ENCODE results near the gene CDHR3.

CDHR3 gene, protein sequence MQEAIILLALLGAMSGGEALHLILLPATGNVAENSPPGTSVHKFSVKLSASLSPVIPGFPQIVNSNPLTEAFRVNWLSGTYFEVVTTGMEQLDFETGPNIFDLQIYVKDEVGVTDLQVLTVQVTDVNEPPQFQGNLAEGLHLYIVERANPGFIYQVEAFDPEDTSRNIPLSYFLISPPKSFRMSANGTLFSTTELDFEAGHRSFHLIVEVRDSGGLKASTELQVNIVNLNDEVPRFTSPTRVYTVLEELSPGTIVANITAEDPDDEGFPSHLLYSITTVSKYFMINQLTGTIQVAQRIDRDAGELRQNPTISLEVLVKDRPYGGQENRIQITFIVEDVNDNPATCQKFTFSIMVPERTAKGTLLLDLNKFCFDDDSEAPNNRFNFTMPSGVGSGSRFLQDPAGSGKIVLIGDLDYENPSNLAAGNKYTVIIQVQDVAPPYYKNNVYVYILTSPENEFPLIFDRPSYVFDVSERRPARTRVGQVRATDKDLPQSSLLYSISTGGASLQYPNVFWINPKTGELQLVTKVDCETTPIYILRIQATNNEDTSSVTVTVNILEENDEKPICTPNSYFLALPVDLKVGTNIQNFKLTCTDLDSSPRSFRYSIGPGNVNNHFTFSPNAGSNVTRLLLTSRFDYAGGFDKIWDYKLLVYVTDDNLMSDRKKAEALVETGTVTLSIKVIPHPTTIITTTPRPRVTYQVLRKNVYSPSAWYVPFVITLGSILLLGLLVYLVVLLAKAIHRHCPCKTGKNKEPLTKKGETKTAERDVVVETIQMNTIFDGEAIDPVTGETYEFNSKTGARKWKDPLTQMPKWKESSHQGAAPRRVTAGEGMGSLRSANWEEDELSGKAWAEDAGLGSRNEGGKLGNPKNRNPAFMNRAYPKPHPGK

DNA sequence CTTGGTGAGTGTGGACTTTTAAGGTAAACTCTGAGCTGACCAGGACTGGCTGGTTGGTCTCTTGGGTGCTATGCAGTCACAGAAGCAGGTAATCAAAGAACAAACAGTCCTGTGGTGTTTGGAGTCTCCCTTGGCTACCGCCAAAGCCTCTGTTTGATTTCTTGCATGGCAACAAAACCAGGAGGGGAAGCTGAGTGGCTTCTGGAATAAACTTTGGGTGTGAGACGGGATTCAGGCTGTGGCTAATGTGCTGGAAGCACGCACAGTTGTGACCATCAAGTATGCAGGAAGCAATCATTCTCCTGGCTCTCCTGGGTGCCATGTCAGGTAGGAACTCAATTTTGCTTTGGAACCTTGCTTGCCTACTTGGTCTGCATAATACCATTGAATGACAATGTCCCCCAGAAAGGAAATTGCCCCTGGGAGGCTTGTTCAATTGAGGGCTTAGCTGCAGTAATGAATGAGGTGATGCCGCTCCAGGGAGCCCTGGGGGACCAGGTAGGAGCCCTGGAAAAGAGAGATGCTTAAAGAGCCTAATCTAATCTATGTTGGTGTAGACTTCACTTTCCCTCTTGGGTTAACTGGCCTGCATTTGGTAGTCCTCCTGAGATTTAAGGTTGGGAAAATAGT lies at the start of gene CDHR3:
TSS of gene CDHR3 (plus strand) at position 227 of the 630 bp plus-strand sequence. CDS start at position 282, 55 bp downstream.
- Histone ChIP-seq H3K9me3 (ENCODE audit: low read length) (no peaks in the 10 kb centered on the region), H3K4me3 (ENCODE audit: low read length) (no peak within 1 kb of the TSS)

DNA sequence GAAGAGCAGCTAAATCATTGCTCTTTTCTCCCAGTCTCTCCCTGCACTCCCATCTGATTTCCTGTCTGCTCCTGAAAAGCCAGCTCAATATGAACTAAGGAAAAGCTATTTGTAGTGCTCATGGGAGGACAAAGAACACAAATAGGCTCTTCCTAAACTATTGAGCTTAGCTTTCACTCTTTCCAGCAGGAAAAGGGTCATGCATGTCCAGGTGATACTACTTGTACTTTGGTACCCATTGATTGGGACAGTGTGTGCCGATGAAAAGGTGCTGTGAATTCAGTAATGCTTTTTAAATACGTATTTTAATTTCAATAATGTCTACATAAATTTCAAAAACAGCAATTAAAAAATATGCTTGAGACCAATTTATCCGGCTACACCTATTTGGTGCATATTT lies 49.1 kb upstream of the CDHR3 start:
- Histone ChIP-seq H3K27me3 (ENCODE audit: insufficient read depth, low read length) (no peaks in the 10 kb centered on the region), H3K9me3 (ENCODE audit: low read length) (peaks cover 11% of the 10 kb centered on the region), H3K4me3 (ENCODE audit: low read length) (no peak overlapping the region), H2AFZ (ENCODE audit: low read depth, low read length) (no peak overlapping the region), H3K36me3 (ENCODE audit: insufficient read depth, low read length) (peaks cover 5% of the 10 kb centered on the region), H3K4me1 (ENCODE audit: insufficient read depth, low read length) (no peaks in the 10 kb centered on the region)

More for the DNA sequence above, at the start of gene CDHR3:
- H3K36me3 ChIP-seq (ENCODE audit: insufficient read depth, low read length): no peaks in the 10 kb centered on the region
- H3K4me1 ChIP-seq (ENCODE audit: insufficient read depth, low read length): no peaks in the 10 kb centered on the region
- no peak within 1 kb of the TSS for H2AFZ ChIP-seq (ENCODE audit: low read depth, low read length)
- H3K27me3 ChIP-seq (ENCODE audit: insufficient read depth, low read length): no peaks in the 10 kb centered on the region

DNA sequence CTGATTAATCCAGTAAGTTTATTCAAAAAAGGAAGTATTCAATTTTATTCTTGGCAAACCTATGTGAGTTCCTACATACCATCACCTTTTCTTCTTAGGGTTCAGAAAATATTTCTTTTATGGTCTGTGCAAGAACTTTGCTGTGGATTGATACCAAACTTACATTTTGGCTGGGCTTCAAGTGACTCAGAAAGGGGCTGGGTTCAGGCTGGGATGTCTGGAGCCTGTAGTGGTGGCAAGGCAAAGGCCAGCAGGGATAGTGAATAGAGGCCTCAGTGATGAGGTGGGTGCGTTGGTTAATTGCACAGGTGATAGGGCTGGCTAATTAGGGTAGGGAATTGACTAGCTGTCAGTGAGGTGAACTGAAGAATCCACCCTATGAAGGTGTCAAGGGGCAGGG lies 46.5 kb upstream of the CDHR3 start:
- Histone ChIP-seq H3K27me3 (ENCODE audit: insufficient read depth, low read length) (no peaks in the 10 kb centered on the region), H3K36me3 (ENCODE audit: insufficient read depth, low read length) (peaks cover 5% of the 10 kb centered on the region), H3K4me3 (ENCODE audit: low read length) (no peak overlapping the region), H3K9me3 (ENCODE audit: low read length) (no peaks in the 10 kb centered on the region), H3K4me1 (ENCODE audit: insufficient read depth, low read length) (no peaks in the 10 kb centered on the region), H2AFZ (ENCODE audit: low read depth, low read length) (no peak overlapping the region)

DNA sequence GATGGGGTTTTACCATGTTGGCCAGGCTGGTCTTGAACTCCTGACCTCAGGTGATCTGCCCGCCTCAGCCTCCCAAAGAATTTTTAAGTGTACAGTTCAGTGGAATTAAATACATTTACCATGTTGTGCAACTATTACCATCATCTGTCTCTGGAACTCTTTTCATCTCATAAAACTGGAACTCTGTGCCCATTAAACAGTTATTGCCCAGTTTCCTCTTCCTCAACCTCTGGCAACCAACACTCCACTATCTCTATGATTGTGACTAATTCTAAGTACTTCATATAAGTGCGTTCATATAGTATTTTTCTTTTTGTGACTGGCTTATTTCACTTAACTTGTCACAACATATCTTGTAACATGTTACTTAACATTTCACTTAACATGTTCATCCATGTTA lies 45.4 kb upstream of the CDHR3 start:
- Histone ChIP-seq H3K9me3 (ENCODE audit: low read length) (peaks cover 3% of the 10 kb centered on the region), H2AFZ (ENCODE audit: low read depth, low read length) (no peak overlapping the region), H3K4me1 (ENCODE audit: insufficient read depth, low read length) (no peaks in the 10 kb centered on the region), H3K4me3 (ENCODE audit: low read length) (no peak overlapping the region), H3K27me3 (ENCODE audit: insufficient read depth, low read length) (no peaks in the 10 kb centered on the region), H3K36me3 (ENCODE audit: insufficient read depth, low read length) (peaks cover 5% of the 10 kb centered on the region)

DNA sequence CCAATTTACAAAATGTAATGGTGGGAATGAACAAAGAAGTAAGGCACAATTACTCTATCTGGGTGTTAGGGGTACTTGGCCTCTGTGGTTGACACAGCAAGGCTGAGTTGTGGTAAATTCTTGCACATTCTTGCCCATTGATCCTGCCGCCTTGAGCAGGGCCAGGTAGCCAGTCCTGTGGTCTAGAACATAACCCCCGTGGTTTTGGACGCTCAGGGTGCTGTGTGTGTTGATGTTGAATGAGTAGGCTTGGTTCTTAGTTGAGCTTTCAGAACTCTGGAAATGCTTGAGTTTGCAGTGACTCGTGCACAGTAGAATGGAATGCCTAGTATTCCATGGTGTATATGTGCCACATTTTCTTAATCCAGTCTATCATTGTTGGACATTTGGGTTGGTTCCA lies 42.3 kb upstream of the CDHR3 start:
- Histone ChIP-seq H3K27me3 (ENCODE audit: insufficient read depth, low read length) (no peaks in the 10 kb centered on the region), H2AFZ (ENCODE audit: low read depth, low read length) (no peak overlapping the region), H3K9me3 (ENCODE audit: low read length) (peaks cover 6% of the 10 kb centered on the region), H3K4me3 (ENCODE audit: low read length) (no peak overlapping the region), H3K36me3 (ENCODE audit: insufficient read depth, low read length) (no peaks in the 10 kb centered on the region), H3K4me1 (ENCODE audit: insufficient read depth, low read length) (no peaks in the 10 kb centered on the region)

DNA sequence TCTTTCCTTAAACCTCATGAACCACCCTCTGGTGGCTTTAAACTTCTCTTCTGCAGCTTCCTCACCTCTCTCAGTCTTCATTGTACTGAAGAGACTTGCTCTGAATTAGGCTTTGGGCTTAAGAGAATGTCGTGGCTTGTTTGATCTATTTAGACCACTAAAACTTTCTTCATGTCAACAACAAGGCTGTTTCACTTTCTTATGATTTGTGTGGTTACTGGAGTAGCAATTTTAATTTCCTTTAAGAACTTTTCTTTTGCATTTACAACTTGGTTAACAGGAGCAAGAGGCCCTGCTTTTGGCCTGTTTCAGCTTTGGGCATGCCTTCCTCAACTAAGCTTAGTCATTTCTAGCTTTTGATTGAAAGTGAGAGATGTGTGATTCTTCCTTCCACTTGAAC lies 38.1 kb upstream of the CDHR3 start:
- no peaks in the 10 kb centered on the region for H3K36me3 ChIP-seq (ENCODE audit: insufficient read depth, low read length)
- no peaks in the 10 kb centered on the region for H3K4me1 ChIP-seq (ENCODE audit: insufficient read depth, low read length)
- H3K27me3 ChIP-seq (ENCODE audit: insufficient read depth, low read length): no peaks in the 10 kb centered on the region
- H2AFZ ChIP-seq (ENCODE audit: low read depth, low read length): no peak overlapping the region
- H3K9me3 ChIP-seq (ENCODE audit: low read length): peaks cover 6% of the 10 kb centered on the region
- H3K4me3 ChIP-seq (ENCODE audit: low read length): no peak overlapping the region

DNA sequence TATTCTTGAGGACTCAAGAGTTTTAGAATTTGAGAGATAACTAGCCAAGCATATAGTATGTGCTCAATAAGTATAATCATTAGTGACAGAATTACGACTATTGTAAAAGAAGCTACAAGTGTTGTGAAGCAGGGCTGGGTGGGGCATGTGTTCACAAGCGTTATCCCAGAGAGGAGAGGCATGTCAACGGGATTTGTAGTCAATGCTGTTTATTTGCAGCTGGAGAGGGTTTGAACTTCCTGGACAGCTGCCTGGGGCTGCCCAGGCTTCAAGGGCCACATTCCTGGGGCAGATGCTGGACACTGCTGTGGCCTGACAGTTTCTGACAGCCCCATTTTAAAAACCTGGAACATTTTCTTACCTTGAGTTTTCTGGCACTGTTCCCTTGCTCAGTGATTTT lies 36.9 kb upstream of the CDHR3 start:
- Histone ChIP-seq H3K9me3 (ENCODE audit: low read length) (peaks cover 6% of the 10 kb centered on the region), H3K4me3 (ENCODE audit: low read length) (no peak overlapping the region), H2AFZ (ENCODE audit: low read depth, low read length) (no peak overlapping the region), H3K27me3 (ENCODE audit: insufficient read depth, low read length) (no peaks in the 10 kb centered on the region), H3K4me1 (ENCODE audit: insufficient read depth, low read length) (no peaks in the 10 kb centered on the region), H3K36me3 (ENCODE audit: insufficient read depth, low read length) (no peaks in the 10 kb centered on the region)

DNA sequence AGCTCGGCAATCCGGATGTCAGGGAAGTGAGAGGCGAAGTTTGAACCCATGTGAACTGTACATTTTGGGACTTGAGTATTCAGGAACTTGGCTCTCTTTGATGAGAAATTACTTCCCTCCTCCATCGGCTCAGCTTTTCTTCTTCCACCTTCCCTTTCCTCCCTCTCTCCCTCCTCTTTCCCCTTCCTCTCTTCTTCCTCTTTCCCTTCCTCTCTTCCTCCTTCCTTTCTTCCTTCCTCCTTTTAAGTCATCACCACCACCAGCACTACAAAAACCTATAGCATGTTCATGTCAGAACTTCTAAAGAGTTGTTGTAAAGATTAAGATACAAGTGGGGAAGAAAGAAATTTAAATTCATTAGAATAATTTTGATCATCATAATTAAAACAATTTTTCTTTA lies 31.9 kb upstream of the CDHR3 start:
- Histone ChIP-seq H3K4me3 (ENCODE audit: low read length) (no peak overlapping the region), H3K4me1 (ENCODE audit: insufficient read depth, low read length) (no peaks in the 10 kb centered on the region), H2AFZ (ENCODE audit: low read depth, low read length) (no peak overlapping the region), H3K36me3 (ENCODE audit: insufficient read depth, low read length) (no peaks in the 10 kb centered on the region), H3K9me3 (ENCODE audit: low read length) (no peaks in the 10 kb centered on the region), H3K27me3 (ENCODE audit: insufficient read depth, low read length) (no peaks in the 10 kb centered on the region)

DNA sequence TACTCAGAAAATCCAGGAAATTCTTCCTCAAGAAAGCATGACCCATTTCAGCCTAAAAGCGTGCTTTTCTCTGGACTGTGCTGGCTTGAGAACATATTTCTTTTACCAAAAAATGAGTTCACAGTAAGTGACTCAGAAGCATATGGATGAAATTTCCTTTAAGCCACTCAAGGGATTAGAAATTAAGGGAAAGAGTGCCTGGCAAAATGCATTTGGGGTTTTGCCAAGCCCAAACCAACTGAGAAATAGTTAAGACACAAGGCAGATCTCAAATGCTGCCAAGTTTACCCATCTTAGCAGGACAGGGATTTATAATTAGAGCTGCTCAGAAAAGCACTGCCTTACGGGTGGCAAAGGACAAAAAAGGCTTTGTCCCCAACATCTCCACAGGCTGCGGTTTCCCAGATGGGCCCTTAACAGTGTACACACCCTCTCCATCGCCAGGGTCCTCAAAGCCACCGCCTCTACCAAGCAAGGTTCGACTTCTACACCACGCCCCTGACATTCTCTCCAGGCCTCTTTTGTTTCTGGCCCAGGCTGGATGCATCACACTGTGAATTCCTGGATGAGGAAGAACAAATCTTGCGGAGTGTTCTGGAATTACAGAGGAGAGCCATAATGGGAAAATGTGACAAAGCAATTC lies 30.1 kb upstream of the CDHR3 start:
- Histone ChIP-seq H3K4me1 (ENCODE audit: insufficient read depth, low read length) (no peaks in the 10 kb centered on the region), H2AFZ (ENCODE audit: low read depth, low read length) (no peak overlapping the region), H3K36me3 (ENCODE audit: insufficient read depth, low read length) (no peaks in the 10 kb centered on the region), H3K9me3 (ENCODE audit: low read length) (no peaks in the 10 kb centered on the region), H3K27me3 (ENCODE audit: insufficient read depth, low read length) (no peaks in the 10 kb centered on the region), H3K4me3 (ENCODE audit: low read length) (no peak overlapping the region)

DNA sequence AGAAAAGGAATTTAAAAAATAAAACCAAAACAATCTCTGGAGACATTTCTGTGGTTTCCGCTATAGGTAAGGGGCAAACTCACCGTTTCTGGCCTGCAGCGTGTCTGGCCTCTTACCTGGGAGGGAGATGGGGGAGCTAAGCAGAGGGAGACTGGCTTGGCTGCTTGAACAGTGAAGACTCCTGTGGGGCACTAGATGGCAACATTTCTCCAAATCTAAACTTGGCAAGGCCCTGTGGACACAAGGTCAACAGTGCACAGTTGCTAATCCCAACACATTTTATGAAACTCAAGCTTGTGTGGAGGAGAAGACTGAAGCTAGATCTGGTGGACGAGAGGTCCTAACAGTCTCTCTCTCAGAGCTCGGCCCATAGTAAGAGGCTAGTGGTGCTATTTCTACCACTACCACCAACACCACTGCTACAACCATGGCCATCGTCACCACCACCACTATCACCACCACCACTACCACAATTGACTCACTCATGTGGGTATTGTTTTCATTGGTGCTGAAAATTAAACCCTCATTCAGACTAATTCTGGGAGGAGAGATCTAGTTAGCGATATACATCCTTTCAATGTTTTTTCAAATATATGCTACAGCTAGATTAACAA lies 28.4 kb upstream of the CDHR3 start:
- no peaks in the 10 kb centered on the region for H3K27me3 ChIP-seq (ENCODE audit: insufficient read depth, low read length)
- no peak overlapping the region for H2AFZ ChIP-seq (ENCODE audit: low read depth, low read length)
- H3K36me3 ChIP-seq (ENCODE audit: insufficient read depth, low read length): no peaks in the 10 kb centered on the region
- no peaks in the 10 kb centered on the region for H3K4me1 ChIP-seq (ENCODE audit: insufficient read depth, low read length)
- H3K9me3 ChIP-seq (ENCODE audit: low read length): no peaks in the 10 kb centered on the region
- no peak overlapping the region for H3K4me3 ChIP-seq (ENCODE audit: low read length)

DNA sequence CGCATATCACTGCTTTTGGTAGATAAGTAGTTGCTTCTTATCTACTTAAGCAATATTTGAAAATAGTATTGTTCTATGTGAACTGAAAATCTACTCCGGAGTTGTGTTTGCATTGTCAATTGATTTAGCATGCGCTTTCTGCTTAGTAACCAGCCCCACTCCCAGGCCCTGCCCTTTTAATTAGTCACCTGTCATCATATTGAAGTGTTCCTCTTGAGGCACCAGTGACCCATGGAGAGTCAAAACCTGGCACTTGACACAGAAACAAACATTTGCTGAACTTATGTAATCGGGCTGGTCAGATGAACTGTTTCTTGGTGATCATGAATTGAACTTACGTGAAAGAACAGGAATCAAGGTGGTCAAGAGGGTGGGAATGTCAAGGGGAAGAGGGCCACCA lies 27.8 kb upstream of the CDHR3 start:
- H3K4me3 ChIP-seq (ENCODE audit: low read length): no peak overlapping the region
- H3K4me1 ChIP-seq (ENCODE audit: insufficient read depth, low read length): no peaks in the 10 kb centered on the region
- H3K36me3 ChIP-seq (ENCODE audit: insufficient read depth, low read length): no peaks in the 10 kb centered on the region
- no peaks in the 10 kb centered on the region for H3K27me3 ChIP-seq (ENCODE audit: insufficient read depth, low read length)
- no peaks in the 10 kb centered on the region for H3K9me3 ChIP-seq (ENCODE audit: low read length)
- H2AFZ ChIP-seq (ENCODE audit: low read depth, low read length): no peak overlapping the region

DNA sequence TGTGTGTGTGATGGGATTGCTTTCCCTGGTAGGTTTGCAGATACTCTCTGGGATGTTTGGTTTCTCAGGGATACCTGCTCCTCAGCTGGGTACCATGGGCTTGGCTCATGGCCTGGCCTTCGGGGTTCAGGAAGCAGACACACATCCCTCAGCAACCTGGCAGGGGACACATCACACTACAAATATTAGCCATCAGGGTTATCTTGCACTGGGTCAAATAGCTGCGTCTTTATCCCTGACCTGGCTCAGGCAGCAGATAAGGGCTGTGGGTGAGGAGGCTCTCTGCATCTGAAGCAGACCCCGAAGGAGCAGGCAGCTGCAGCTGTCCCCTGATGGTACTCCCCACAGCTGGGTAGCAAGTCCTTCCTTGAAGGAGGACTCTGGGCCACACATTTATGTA lies 25.7 kb upstream of the CDHR3 start:
- Histone ChIP-seq H3K9me3 (ENCODE audit: low read length) (no peaks in the 10 kb centered on the region), H3K4me3 (ENCODE audit: low read length) (no peak overlapping the region), H3K36me3 (ENCODE audit: insufficient read depth, low read length) (no peaks in the 10 kb centered on the region), H3K27me3 (ENCODE audit: insufficient read depth, low read length) (no peaks in the 10 kb centered on the region), H3K4me1 (ENCODE audit: insufficient read depth, low read length) (peaks cover 7% of the 10 kb centered on the region), H2AFZ (ENCODE audit: low read depth, low read length) (no peak overlapping the region)
